Measurements from ENCODE around the gene ANK3.

Gene ANK3

DNA sequence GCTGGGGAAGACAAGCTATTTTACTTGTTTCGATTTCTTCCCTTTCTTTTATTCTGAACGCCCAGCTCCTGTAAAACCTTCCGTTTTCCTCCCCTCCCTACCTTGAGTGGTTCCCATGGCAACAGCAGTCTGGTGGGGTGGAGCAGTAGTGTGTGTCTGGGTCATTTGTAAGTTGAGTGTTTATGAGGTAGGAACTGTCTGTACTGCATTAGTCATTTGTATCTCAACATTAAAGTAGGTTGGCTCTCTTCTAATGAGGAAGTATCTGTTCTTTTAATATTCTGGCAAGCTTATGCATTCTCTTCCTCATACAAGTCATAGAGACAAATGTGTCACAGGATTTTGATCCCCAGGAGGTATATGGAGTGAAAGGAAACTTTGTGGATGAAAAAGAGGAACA is 398.0 kb downstream of the ANK3 start:
- Mint-ChIP-seq H3K9me3 (peaks cover 16% of the 10 kb centered on the region), H3K27me3 (ENCODE audit: low read depth) (no peaks in the 10 kb centered on the region), H3K4me1 (peaks cover 4% of the 10 kb centered on the region), H3K4me3 (no peak overlapping the region), H3K36me3 (ENCODE audit: low read depth) (no peaks in the 10 kb centered on the region), H3K27ac (no peak overlapping the region)
- TF ChIP-seq, protein P1, sequence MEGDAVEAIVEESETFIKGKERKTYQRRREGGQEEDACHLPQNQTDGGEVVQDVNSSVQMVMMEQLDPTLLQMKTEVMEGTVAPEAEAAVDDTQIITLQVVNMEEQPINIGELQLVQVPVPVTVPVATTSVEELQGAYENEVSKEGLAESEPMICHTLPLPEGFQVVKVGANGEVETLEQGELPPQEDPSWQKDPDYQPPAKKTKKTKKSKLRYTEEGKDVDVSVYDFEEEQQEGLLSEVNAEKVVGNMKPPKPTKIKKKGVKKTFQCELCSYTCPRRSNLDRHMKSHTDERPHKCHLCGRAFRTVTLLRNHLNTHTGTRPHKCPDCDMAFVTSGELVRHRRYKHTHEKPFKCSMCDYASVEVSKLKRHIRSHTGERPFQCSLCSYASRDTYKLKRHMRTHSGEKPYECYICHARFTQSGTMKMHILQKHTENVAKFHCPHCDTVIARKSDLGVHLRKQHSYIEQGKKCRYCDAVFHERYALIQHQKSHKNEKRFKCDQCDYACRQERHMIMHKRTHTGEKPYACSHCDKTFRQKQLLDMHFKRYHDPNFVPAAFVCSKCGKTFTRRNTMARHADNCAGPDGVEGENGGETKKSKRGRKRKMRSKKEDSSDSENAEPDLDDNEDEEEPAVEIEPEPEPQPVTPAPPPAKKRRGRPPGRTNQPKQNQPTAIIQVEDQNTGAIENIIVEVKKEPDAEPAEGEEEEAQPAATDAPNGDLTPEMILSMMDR (IDR thresholded peaks at IDR 0.05; ENCODE audit: unreplicated experiment in 3 of 3): no peak

DNA sequence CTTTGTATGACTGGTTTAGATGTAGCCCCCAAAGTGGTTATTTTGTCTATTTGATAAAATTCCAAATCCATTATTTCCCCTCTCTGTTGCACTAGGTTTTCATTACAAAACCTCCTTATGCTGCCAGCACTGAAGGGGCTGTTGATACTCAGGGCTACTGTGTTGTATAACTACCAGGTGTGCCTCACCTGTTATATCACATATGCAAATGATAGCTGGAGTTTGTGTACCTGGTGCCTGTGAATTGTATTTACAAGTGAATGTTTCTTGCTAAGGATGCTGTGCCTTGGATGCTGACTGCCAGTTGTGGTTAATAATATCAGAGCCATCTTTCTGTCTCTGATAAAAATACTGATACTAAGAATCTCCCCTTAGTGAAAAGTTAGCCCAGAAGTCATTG is 398.6 kb downstream of the ANK3 start:
- H3K27ac Mint-ChIP-seq: no peak overlapping the region
- H3K4me1 Mint-ChIP-seq: peaks cover 4% of the 10 kb centered on the region
- peaks cover 17% of the 10 kb centered on the region for H3K9me3 Mint-ChIP-seq
- H3K36me3 Mint-ChIP-seq (ENCODE audit: low read depth): no peaks in the 10 kb centered on the region
- H3K4me3 Mint-ChIP-seq: no peak overlapping the region
- no peaks in the 10 kb centered on the region for H3K27me3 Mint-ChIP-seq (ENCODE audit: low read depth)
- TF ChIP-seq, protein P1 (IDR thresholded peaks at IDR 0.05; ENCODE audit: unreplicated experiment in 3 of 3): no peak

DNA sequence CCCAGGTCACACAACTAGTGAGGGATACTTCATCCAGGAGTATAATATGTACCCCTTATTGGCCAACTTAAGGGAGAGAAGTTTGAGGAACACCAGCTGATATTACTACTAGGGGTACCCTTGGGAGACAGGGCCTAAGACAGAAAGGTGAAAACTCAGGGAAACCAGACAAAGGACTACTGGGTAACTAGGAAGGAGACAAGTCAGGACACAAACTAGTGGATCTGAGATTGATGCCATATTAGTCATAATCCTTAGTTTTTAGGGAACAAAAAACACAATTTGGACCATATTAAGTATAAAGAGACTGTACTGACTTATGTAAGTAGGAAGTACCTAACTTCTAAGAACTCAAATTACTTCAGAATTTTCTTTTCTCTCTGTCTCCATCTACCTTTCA is 404.0 kb downstream of the ANK3 start:
- Mint-ChIP-seq H3K27me3 (ENCODE audit: low read depth) (no peaks in the 10 kb centered on the region), H3K36me3 (ENCODE audit: low read depth) (no peaks in the 10 kb centered on the region), H3K27ac (no peak overlapping the region), H3K4me3 (no peak overlapping the region), H3K9me3 (peaks cover 15% of the 10 kb centered on the region), H3K4me1 (no peaks in the 10 kb centered on the region)
- TF ChIP-seq, protein P1 (IDR thresholded peaks at IDR 0.05; ENCODE audit: unreplicated experiment in 3 of 3): no peak

DNA sequence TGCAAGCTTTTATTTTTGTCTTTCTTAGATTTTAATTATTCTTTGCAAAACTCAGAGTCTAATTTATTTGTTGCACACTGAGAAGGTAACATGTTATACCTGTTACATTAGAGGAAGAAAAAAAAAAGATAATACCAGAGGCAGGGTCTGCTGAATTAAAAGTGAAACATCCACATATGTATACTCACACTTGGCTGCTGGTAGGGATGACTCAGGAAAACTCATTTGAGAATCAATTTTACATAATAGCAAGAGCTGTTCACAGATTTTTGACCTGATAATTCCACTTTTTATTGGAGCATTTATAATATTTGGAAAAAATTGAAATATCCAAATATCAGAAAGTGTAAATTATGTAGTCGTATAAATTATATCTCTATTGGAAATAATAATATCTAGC is 405.3 kb downstream of the ANK3 start:
- no peaks in the 10 kb centered on the region for H3K27me3 Mint-ChIP-seq (ENCODE audit: low read depth)
- H3K36me3 Mint-ChIP-seq (ENCODE audit: low read depth): no peaks in the 10 kb centered on the region
- no peak overlapping the region for H3K27ac Mint-ChIP-seq
- TF ChIP-seq, protein P1 (IDR thresholded peaks at IDR 0.05; ENCODE audit: unreplicated experiment in 3 of 3): no peak
- peaks cover 15% of the 10 kb centered on the region for H3K9me3 Mint-ChIP-seq
- no peak overlapping the region for H3K4me3 Mint-ChIP-seq
- H3K4me1 Mint-ChIP-seq: no peaks in the 10 kb centered on the region

DNA sequence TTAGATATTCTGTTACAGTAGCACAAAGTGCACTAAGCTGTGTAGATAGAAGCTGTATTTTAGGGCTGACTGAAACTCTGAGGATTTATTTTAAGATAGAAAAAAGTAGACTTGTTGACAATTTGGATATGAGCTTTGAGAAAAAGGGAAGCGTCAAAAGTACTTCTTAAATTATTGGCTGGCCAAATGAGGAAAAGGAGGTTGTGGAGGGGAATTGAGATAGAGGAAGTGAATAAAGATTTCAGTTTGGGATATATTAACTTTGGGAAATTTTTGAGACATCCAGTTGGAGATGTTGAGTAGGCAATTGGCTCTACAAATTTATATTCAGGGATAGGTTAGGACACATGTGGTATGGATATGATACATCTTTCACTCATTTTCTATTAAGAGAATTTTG is 409.3 kb downstream of the ANK3 start:
- TF ChIP-seq, protein P1 (IDR thresholded peaks at IDR 0.05; ENCODE audit: unreplicated experiment in 3 of 3): no peak
- no peak overlapping the region for H3K27ac Mint-ChIP-seq
- H3K4me1 Mint-ChIP-seq: no peaks in the 10 kb centered on the region
- H3K36me3 Mint-ChIP-seq (ENCODE audit: low read depth): peaks cover 9% of the 10 kb centered on the region
- no peak overlapping the region for H3K4me3 Mint-ChIP-seq
- H3K27me3 Mint-ChIP-seq (ENCODE audit: low read depth): no peaks in the 10 kb centered on the region
- H3K9me3 Mint-ChIP-seq: peaks cover 22% of the 10 kb centered on the region

DNA sequence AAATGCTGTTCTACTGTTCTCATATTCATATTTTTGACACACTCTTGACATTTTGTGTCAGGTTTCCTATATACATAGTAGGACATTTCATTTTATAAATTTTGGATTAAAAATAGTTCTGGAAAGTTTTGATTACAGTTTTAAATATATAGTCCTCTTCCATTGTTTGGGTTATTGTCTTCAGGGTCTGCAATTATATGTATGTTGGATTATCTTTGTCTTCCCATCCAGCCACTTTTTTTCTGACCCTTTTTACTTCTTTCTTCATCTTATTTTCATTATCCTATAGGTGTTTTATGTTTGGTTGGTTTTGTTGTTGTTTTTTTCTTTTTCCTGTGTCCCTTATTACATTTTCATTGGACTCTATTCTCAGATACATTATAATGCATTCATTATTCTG is 412.2 kb downstream of the ANK3 start:
- H3K9me3 Mint-ChIP-seq: peaks cover 22% of the 10 kb centered on the region
- no peak overlapping the region for H3K4me3 Mint-ChIP-seq
- TF ChIP-seq, protein P1 (IDR thresholded peaks at IDR 0.05; ENCODE audit: unreplicated experiment in 3 of 3): no peak
- H3K4me1 Mint-ChIP-seq: no peaks in the 10 kb centered on the region
- H3K27ac Mint-ChIP-seq: no peak overlapping the region
- H3K36me3 Mint-ChIP-seq (ENCODE audit: low read depth): peaks cover 9% of the 10 kb centered on the region
- H3K27me3 Mint-ChIP-seq (ENCODE audit: low read depth): no peaks in the 10 kb centered on the region

All from nephron (organoid).